8988T (cell line): ENCODE results near the gene COMTD1.
"Not testable (repeated sequence)": the region's sequence is repeated elsewhere in the genome, so short reads cannot be mapped to it uniquely, and the experiment has no call there.

ENCODE experiments used
- DNase-seq: peaks from one replicate; pipeline ENCODE4 v3.0.0; 2011

COMTD1 gene

DNA sequence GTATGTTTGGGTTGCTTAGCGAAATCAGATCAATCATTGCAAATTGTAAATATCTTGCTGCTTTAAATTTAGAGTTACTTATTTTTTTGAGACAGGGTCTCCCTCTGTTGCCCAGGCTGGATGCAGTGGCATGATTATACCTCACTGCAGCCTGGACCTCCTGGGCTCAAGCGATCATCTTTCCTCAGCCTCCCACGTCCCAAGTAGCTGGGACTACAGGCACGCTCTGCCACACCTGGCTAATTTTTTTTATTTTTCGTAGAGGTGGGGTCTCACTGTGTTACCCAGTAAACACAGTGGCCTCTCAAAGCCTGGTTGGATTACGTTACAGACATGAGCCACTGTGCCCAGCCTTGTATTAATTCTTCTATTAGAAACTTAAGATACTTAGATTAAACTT is 23.4 kb downstream of the COMTD1 start:
- no peak for DNase-seq

DNA sequence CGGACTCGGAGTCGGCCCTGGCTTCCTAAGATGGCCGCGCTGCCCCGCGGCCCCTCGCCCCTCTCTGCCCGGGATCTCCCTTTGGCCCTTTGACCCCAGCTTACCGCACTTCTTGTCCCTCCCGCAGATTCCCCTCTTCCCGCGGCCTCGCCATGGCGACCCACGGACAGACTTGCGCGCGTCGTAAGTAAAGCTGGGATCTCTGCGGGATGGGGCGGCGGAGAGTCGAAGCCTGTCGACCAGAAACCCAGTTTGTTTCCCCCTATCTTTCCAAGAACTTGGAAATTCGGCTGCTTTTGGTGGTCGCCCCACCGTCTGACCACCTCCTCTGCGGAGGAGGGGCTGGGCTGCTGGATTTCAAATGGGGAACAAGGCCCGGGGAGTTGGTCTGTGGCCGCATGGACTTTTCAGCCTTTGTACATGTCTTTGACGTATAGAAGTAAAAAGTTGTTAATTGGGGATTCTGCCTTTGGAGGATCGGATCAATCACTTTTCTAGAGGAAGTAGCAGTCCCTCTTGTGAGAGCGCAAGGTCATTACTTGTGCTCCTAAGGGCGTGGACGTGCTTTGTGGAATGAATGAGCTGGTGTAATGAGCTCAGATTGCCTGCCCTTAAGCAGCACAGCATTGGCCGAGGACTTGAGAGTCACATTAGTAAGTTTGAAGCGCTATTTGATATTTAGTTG is 24.6 kb downstream of the COMTD1 start:
- DNase-seq = peak; percentile 37

- peak; percentile 77 for DNase-seq
Observed at GRCh38 chr10:75210282-75211006, 25.3 kb downstream of the COMTD1 start, which contains the start of gene VDAC2. Gene VDAC2, plus strand, starts transcription at chr10:75210796. Its CDS starts 363 bp downstream, at chr10:75211159.

DNA sequence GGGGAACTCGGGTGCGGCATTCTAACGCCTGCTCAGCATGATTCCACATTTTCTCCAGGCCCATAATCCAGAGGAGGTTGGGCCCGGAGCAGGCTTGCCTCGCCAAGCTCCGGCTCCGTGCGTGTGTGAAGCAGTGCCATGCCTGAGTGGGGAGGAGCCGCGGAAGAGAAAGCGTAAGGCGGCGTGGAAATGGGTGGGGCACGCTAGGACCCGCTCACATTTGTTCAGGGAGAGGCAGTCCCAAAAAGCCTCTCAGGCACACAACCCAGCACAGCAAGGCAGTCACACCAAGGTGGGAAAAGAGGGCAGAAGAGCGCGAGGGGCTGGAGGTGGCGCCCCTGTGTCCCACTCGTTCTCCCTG is 25.9 kb downstream of the COMTD1 start:
- DNase-seq = no peak

GRCh38 chr10:75209086-75209920 is 26.5 kb downstream of the COMTD1 start:
- no peak for DNase-seq

DNA sequence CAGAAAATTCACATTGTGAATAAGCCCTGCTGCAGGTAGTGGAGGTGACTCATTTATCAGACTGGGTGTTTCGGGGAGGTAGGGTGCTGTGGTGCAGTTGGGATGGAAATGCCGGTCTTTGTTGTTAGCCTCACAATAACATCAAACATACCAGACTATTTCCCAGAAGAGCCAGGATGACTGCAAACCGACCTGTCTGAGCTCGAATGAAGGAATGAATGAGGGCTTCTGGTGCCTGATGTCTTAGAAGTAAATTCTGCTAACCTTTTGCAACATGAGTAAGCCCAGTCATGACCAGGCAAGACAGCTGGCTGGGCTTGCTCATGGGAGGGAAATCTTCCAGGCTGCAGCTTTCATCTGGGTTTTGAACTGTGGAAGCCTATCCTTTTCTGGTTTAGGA is 27.6 kb downstream of the COMTD1 start:
- DNase-seq = no peak

GRCh38 chr10:75207857-75208144 is 28.0 kb downstream of the COMTD1 start:
- no peak for DNase-seq

- no peak for DNase-seq
Observed at GRCh38 chr10:75207079-75207856, 28.5 kb downstream of the COMTD1 start.

DNA sequence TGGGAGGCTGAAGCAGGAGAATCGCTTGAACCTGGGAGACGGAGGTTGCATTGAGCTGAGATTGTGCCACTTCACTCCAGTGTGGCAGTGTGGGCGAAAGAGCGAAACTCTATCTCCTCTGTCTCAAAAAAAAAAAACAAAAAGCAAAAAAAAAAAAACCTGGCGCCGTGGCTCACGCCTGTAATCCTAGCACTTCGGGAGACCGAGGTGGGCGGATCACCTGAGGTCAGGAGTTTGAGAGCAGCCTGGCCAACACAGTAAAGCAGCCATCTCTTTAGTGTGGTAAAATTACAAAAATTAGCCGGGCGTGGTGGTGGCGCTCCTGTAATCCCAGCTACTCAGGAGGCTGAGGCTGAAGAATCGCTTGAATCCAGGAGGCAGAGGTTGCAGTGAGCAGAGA is 29.1 kb downstream of the COMTD1 start:
- not testable (repeated sequence) for DNase-seq

GRCh38 chr10:75205908-75206307 is 29.8 kb downstream of the COMTD1 start:
- no peak for DNase-seq

GRCh38 chr10:75203724-75204123 is 32.0 kb downstream of the COMTD1 start:
- DNase-seq = no peak

DNA sequence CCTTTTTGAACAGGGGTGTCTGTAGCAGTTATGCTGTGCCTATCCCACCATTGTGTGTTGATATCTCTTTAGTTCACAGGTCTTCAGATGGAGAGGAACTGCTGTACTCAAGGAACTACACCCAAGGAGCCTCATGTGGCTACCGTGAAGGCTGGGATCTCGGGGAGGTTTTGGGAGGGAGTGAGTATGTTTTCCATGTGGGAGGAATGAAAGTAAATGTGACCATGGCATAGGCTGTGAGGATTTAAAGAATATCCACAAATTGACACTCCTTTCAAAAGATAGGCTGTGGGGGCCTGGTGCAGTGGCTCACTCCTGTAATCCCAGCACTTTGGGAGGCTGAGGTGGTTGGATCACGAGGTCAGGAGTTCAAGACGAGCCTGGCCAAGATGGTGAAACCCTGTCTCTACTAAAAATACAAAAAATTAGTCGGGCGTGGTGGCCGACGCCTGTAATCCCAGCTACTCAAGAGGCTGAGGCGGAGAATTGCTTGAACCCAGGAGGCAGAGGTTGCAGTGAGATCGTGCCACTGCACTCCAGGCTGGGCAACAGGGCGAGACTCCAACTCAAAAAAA is 32.6 kb downstream of the COMTD1 start:
- not testable (repeated sequence) for DNase-seq

GRCh38 chr10:75202321-75203045 is 33.3 kb downstream of the COMTD1 start:
- no peak for DNase-seq

DNA sequence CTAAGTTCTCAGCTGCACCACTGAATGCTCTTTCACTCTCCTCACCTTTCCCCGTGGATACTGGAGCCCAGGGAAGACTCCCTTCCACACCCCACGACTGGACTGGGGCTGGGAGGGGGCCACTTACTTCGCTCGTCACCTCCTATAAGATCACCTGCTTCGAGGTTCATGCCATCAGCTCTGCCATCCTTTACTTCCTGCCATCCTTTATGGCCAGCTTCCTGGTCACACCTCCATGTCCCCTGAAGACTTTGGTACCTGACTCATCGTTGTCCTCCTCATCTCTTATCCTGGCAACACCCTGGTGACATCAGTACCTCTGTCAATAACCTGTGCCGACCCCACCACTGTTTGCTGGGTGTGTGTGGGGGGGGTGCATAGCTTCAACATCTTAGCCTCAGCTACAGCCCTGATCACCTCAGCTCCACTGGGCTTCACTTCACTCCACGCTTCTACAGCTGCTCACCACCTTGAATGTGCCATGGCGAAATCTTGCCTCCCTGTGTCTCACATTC is 33.9 kb downstream of the COMTD1 start:
- no peak for DNase-seq

GRCh38 chr10:75199949-75200348 is 35.8 kb downstream of the COMTD1 start:
- not testable (repeated sequence) for DNase-seq

- no peak for DNase-seq
Observed at GRCh38 chr10:75197906-75198305, 37.9 kb downstream of the COMTD1 start.

DNA sequence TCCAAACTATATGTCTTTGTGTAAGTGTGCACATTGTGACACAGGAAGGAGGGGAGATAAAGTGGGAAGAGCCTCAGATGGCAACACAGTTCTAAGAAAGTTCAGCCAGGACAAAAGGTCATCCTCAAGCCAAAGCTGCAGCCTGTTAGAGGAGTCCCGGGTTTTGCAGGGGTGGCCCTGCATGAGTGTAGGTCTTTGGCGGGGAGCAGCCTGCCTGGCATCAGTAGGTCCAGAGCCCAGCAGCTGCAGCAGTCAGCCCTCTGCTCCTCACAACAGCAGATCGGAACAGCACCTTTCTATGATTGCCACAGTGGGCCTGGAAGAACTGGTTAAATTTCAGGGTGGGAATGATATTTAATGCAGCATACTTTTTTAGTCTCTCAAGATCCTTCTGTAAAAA is 38.7 kb downstream of the COMTD1 start:
- no peak for DNase-seq

GRCh38 chr10:75195035-75195763 is 40.6 kb downstream of the COMTD1 start:
- DNase-seq = no peak

DNA sequence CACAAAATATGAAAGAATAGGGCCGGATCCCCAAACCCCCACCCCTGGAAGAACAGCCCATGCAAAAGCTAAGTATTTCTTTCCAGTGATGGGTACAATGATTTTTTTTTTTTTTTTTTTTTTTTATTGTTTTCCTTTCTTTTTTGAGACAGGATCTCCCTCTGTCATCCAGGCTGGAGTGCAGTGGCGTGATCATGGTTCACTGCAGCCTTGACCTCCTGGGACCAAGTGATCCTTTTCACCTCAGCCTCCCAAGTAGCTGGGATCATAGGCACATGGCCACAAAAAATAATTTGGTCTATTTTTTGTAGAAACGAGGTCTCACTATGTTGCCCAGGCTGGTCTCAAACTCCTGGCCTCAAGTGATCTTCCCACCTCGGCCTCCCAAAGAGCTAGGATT is 41.1 kb downstream of the COMTD1 start:
- not testable (repeated sequence) for DNase-seq

- DNase-seq = no peak
Observed at GRCh38 chr10:75191821-75192568, 43.8 kb downstream of the COMTD1 start.
